ENCODE results near the gene SIAE. TPM values are rescaled to one million over a fixed set of nuclear protein-coding genes. Genes with fewer than 3 reads are reported as not detected.

Gene SIAE
- total and polyA plus RNA-seq, 2 donors from 2014 or later: 53.2 to 59.7 TPM

- peak; percentile 62 for FAIRE-seq
- no peak overlapping the region for H3K27ac ChIP-seq (ENCODE audit: low read depth in 2 of 2, low read length in 2 of 2)
- intact Hi-C loops (cut with DNase I): loop anchor here (10.0 kb wide), 1 partner anchor 200 kb away; no protein-coding TSS in a partner anchor
- H3K4me3 ChIP-seq (ENCODE audit: low read length in 3 of 3): peak overlapping the region in 2 of 3 donors; percentile 43 to 45
- peak; percentile 86 for TF ChIP-seq CTCF (IDR thresholded peaks at IDR 0.05; ENCODE audit: borderline replicate concordance, extremely low read depth, insufficient read depth)
- H3K36me3 ChIP-seq (ENCODE audit: control insufficient read depth in 2 of 3, insufficient read depth in 3 of 3, low read length in 3 of 3): peaks cover 0 to 5% (median 4%) of the 10 kb centered on the region in 3 donors
- no peaks in the 10 kb centered on the region for H3K9me3 ChIP-seq (ENCODE audit: control insufficient read depth in 2 of 3, insufficient read depth in 1 of 3, low read length in 3 of 3)
- H3K9ac ChIP-seq (ENCODE audit: low read length in 3 of 3): no peak overlapping the region
- no peaks in the 10 kb centered on the region for H3K27me3 ChIP-seq (ENCODE audit: control insufficient read depth, insufficient read depth, low read length)
- no peaks in the 10 kb centered on the region for H3K4me1 ChIP-seq (ENCODE audit: control insufficient read depth in 2 of 3, insufficient read depth in 2 of 3, low read depth in 1 of 3, low read length in 3 of 3)
- DNase-seq: peak in 4 of 5 donors; percentile 63 to 81 (median 76)
Measured at GRCh38 chr11:124644426-124645280, 28.9 kb downstream of the SIAE start.

GRCh38 chr11:124643605-124644425, 29.7 kb downstream of the SIAE start:
- intact Hi-C loops (cut with DNase I): loop anchor here (10.0 kb wide), 1 partner anchor 201 kb away; no protein-coding TSS in a partner anchor
- H3K27ac ChIP-seq (ENCODE audit: low read depth in 2 of 2, low read length in 2 of 2): no peak overlapping the region
- no peak overlapping the region for H3K4me3 ChIP-seq (ENCODE audit: low read length in 3 of 3)
- H3K27me3 ChIP-seq (ENCODE audit: control insufficient read depth, insufficient read depth, low read length): no peaks in the 10 kb centered on the region
- DNase-seq (no peak), FAIRE-seq (no peak)
- no peaks in the 10 kb centered on the region for H3K9me3 ChIP-seq (ENCODE audit: control insufficient read depth in 2 of 3, insufficient read depth in 1 of 3, low read length in 3 of 3)
- no peak for TF ChIP-seq CTCF (IDR thresholded peaks at IDR 0.05; ENCODE audit: borderline replicate concordance, extremely low read depth, insufficient read depth)
- H3K4me1 ChIP-seq (ENCODE audit: control insufficient read depth in 2 of 3, insufficient read depth in 2 of 3, low read depth in 1 of 3, low read length in 3 of 3): no peaks in the 10 kb centered on the region
- no peak overlapping the region for H3K9ac ChIP-seq (ENCODE audit: low read length in 3 of 3)
- H3K36me3 ChIP-seq (ENCODE audit: control insufficient read depth in 2 of 3, insufficient read depth in 3 of 3, low read length in 3 of 3): peaks cover 0 to 9% (median 0%) of the 10 kb centered on the region in 3 donors

- intact Hi-C loops (cut with DNase I): loop anchor here (10.0 kb wide), 1 partner anchor 202 kb away; no protein-coding TSS in a partner anchor
- H3K9ac ChIP-seq (ENCODE audit: low read length in 3 of 3): no peak overlapping the region
- no peaks in the 10 kb centered on the region for H3K27me3 ChIP-seq (ENCODE audit: control insufficient read depth, insufficient read depth, low read length)
- H3K4me3 ChIP-seq (ENCODE audit: low read length in 3 of 3): no peak overlapping the region
- H3K27ac ChIP-seq (ENCODE audit: low read depth in 2 of 2, low read length in 2 of 2): no peak overlapping the region
- H3K9me3 ChIP-seq (ENCODE audit: control insufficient read depth in 2 of 3, insufficient read depth in 1 of 3, low read length in 3 of 3): no peaks in the 10 kb centered on the region
- TF ChIP-seq CTCF (IDR thresholded peaks at IDR 0.05; ENCODE audit: borderline replicate concordance, extremely low read depth, insufficient read depth): no peak
- no peaks in the 10 kb centered on the region for H3K4me1 ChIP-seq (ENCODE audit: control insufficient read depth in 2 of 3, insufficient read depth in 2 of 3, low read depth in 1 of 3, low read length in 3 of 3)
- H3K36me3 ChIP-seq (ENCODE audit: control insufficient read depth in 2 of 3, insufficient read depth in 3 of 3, low read length in 3 of 3): peaks cover 0 to 11% (median 0%) of the 10 kb centered on the region in 3 donors
- FAIRE-seq (no peak), DNase-seq (no peak)
Measured at GRCh38 chr11:124643042-124643604, 30.4 kb downstream of the SIAE start.
